Heart left ventricle (tissue), 13 donors: ENCODE results near the gene C16orf95.

Experiments
- POLR2A ChIP-seq, 2 donors: fragments of 450-650 bp; IDR thresholded peaks; one replicate each; pipeline ENCODE4 v1.6.1; 2017; ENCODE audit warnings: antibody characterized with exemption in 2 of 2, mild to moderate bottlenecking in 2 of 2, moderate library complexity in 2 of 2
- TF ChIP-seq, protein P1 (sequence below), 12 donors: fragments of 200-600 bp; sonication (generic) in 4 of 12; IDR thresholded peaks; one replicate each; pipeline versions ENCODE4 v1.5.0 to v1.8.0; 2018 to 2022; ENCODE audit warnings: antibody characterized with exemption in 12 of 12, mild to moderate bottlenecking in 5 of 12
- donor health status: ischemic (EF 13 %, LVEDD 7.1; RV severe dilation, severe dysfunction).
- donor health status: DM: no; HTN: yes; CAD: no.
- donor health status: DM: no; HTN: no; CAD: no.
- donor health status: ischemic (EF 25% LVEDD 6.9; RV normal size, moderate dysfunction).
- donor health status: ischemic (EF 25% LVEDD 5.7; RV mildly dilated, moderate dysfunction).
- donor health status: ischemic (EF 35%, LVEDD 5.7; RV mildly dilated, moderate dysfunction).
- donor health status: nonischemic (EF 11% LVEDD 7.7; RV severe dilation, severe dysfunction).
- donor health status: DM: yes; HTN: yes; CAD: no.
- donor health status: PGD.
- donor health status: ischemic (EF 29% LVEDD 5.4; RV normal size, mild dysfunction).
- donor health status: nonischemic (EF 23%, LVEDD 6.1; RV moderate dilation, normal function).

GRCh38 chr16:87303962-87304521, 13.2 kb downstream of the C16orf95 start:
- TF ChIP-seq POLR2A (IDR thresholded peaks at IDR 0.05), result no peak
- TF ChIP-seq, protein P1, sequence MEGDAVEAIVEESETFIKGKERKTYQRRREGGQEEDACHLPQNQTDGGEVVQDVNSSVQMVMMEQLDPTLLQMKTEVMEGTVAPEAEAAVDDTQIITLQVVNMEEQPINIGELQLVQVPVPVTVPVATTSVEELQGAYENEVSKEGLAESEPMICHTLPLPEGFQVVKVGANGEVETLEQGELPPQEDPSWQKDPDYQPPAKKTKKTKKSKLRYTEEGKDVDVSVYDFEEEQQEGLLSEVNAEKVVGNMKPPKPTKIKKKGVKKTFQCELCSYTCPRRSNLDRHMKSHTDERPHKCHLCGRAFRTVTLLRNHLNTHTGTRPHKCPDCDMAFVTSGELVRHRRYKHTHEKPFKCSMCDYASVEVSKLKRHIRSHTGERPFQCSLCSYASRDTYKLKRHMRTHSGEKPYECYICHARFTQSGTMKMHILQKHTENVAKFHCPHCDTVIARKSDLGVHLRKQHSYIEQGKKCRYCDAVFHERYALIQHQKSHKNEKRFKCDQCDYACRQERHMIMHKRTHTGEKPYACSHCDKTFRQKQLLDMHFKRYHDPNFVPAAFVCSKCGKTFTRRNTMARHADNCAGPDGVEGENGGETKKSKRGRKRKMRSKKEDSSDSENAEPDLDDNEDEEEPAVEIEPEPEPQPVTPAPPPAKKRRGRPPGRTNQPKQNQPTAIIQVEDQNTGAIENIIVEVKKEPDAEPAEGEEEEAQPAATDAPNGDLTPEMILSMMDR (IDR thresholded peaks at IDR 0.05), result no peak
